Caco-2 (cell line): ENCODE results near the gene CD63. TPM values are rescaled to one million over a fixed set of nuclear protein-coding genes. Genes with fewer than 3 reads are reported as not detected.

ENCODE experiments used
- BruUV-seq: library from RNA; stranded (reverse); fragments of 400-500 nt; replicated peaks from 2 replicates; lab custom pipeline; 2021; lab: Mats Ljungman, UMichigan
- CTCF ChIA-PET: fragments of 300-600 bp; sonication (Branson Sonifier 250); formaldehyde crosslinking; loops from one replicate; lab custom pipeline; 2022; ENCODE audit warnings: antibody characterized with exemption; lab: Charles Lee
- POLR2A ChIA-PET: fragments of 300-600 bp; sonication (Branson Sonifier 250); formaldehyde crosslinking; loops from one replicate; lab custom pipeline; 2022; ENCODE audit warnings: antibody characterized with exemption; lab: Charles Lee
- DNase-seq, 2 experiments: peaks; one replicate each; pipeline versions ENCODE4 v3.0.0 to v3.0.0-alpha.2; 2020 to 2022
- H3K27me3 ChIP-seq: replicated peaks from 2 replicates; pipeline ENCODE4 v1.6.0; 2011; ENCODE audit warnings: low read length; ENCODE audit not compliant: control insufficient read depth, insufficient read depth
- H3K36me3 ChIP-seq: 2 replicates; pipeline ENCODE4 v1.5.1; 2011; ENCODE audit warnings: low read length; ENCODE audit not compliant: control insufficient read depth, insufficient read depth
- H3K4me1 ChIP-seq: fragments of 250-450 bp; sonication (Bioruptor Pico); 2 replicates; pipeline ENCODE4 v1.5.1; 2020; ENCODE audit warnings: mild to moderate bottlenecking
- H3K4me3 ChIP-seq: 2 replicates; pipeline ENCODE4 v1.5.1; 2011; ENCODE audit warnings: low read depth, mild to moderate bottlenecking, control low read depth, low read length
- H3K9me3 ChIP-seq: fragments of 250-450 bp; sonication (Bioruptor Pico); 2 replicates; pipeline ENCODE4 v1.5.1; 2020; ENCODE audit warnings: mild to moderate bottlenecking, moderate library complexity
- H3K27ac Mint-ChIP-seq: one replicate; pipeline ENCODE4 v1.8.0; 2022; ENCODE audit warnings: mixed read lengths; ENCODE audit not compliant: unreplicated experiment
- H3K27me3 Mint-ChIP-seq: one replicate; pipeline ENCODE4 v1.8.0; 2022; ENCODE audit warnings: mixed read lengths; ENCODE audit not compliant: insufficient read depth, unreplicated experiment
- H3K36me3 Mint-ChIP-seq: one replicate; pipeline ENCODE4 v1.8.0; 2022; ENCODE audit warnings: mild to moderate bottlenecking, mixed read lengths; ENCODE audit not compliant: insufficient read depth, unreplicated experiment
- H3K4me1 Mint-ChIP-seq: one replicate; pipeline ENCODE4 v1.8.0; 2022; ENCODE audit warnings: low read depth, mixed read lengths; ENCODE audit not compliant: unreplicated experiment
- H3K4me3 Mint-ChIP-seq: one replicate; pipeline ENCODE4 v1.8.0; 2022; ENCODE audit warnings: mild to moderate bottlenecking, moderate library complexity, mixed read lengths; ENCODE audit not compliant: unreplicated experiment
- H3K9me3 Mint-ChIP-seq: one replicate; pipeline ENCODE4 v1.8.0; 2022; ENCODE audit warnings: mixed read lengths; ENCODE audit not compliant: unreplicated experiment
- intact Hi-C: fragments of 100-400 bp; cut with micrococcal nuclease; formaldehyde crosslinking; loops from one replicate; pipeline ENCODE4 v1.10.0; 2022; ENCODE audit not compliant: unreplicated experiment
- total RNA-seq: library from RNA; stranded (reverse); gene quantifications from 2 replicates; pipeline ENCODE4 v1.2.3, GENCODE V29; 2022
- TF ChIP-seq, protein P1 (sequence below), 2 experiments: fragments of 200-600 bp in 1 of 2; IDR thresholded peaks; 1 replicate in 1 of 2; 2 replicates in 1 of 2; pipeline versions ENCODE4 v1.5.1 to v1.8.0; 2011 to 2022; ENCODE audit warnings: antibody characterized with exemption in 1 of 2, control low read depth in 1 of 2, inconsistent platforms in 1 of 2, low read depth in 1 of 2, low read length in 1 of 2, mild to moderate bottlenecking in 1 of 2, moderate library complexity in 1 of 2; ENCODE audit not compliant: insufficient read depth in 1 of 2, severe bottlenecking in 1 of 2, unreplicated experiment in 1 of 2

The CD63 gene
- total RNA-seq, 1 experiment from 2014 or later, result 947 TPM

DNA sequence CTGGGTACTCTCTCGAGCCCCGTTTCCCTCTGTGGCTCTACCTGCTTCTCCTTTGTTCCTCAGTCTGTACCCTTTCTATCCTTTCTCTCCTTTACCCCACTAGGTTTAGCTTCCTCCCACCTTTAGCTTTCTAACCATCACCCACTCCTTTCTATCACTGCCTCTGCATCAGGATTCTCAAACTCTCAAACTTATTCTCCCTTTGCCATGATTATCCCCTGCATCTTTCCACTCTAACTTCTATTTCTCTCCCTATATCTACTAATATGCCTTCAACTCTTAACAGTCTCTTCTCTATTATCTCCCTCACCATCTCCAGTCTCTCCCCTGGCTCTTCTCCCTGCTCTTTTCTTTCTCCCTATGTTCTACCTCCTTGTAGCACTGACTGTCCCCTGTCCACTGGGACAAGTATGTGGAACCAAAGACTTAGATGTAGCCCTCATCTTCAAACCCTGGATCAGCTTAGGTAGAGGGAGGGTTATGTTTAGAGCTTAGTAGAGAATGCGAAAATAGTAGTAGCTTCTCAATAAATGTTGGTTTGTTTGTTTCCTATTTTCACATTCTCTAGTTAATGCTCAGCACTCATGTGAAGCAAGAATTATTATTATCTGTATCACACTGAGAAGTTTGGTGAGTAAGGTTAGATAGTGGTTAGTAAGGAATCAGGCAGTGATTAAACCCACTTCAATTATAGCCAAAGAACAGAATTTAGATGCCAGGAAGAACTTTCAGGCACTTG lies 17.5 kb upstream of the CD63 start:
- Mint-ChIP-seq H3K4me1 (peaks cover 21% of the 10 kb centered on the region), H3K36me3 (peaks cover 22% of the 10 kb centered on the region), H3K4me3 (peak overlapping the region; percentile 43), H3K27ac (peak overlapping the region; percentile 33), H3K27me3 (no peaks in the 10 kb centered on the region), H3K9me3 (no peaks in the 10 kb centered on the region)
- Histone ChIP-seq H3K9me3 (no peaks in the 10 kb centered on the region), H3K4me3 (no peak overlapping the region), H3K36me3 (peaks cover 2% of the 10 kb centered on the region; the same call in 1 of the 2 replicates), H3K27me3 (no peaks in the 10 kb centered on the region), H3K4me1 (peaks cover 14% of the 10 kb centered on the region)
- TF ChIP-seq, protein P1, sequence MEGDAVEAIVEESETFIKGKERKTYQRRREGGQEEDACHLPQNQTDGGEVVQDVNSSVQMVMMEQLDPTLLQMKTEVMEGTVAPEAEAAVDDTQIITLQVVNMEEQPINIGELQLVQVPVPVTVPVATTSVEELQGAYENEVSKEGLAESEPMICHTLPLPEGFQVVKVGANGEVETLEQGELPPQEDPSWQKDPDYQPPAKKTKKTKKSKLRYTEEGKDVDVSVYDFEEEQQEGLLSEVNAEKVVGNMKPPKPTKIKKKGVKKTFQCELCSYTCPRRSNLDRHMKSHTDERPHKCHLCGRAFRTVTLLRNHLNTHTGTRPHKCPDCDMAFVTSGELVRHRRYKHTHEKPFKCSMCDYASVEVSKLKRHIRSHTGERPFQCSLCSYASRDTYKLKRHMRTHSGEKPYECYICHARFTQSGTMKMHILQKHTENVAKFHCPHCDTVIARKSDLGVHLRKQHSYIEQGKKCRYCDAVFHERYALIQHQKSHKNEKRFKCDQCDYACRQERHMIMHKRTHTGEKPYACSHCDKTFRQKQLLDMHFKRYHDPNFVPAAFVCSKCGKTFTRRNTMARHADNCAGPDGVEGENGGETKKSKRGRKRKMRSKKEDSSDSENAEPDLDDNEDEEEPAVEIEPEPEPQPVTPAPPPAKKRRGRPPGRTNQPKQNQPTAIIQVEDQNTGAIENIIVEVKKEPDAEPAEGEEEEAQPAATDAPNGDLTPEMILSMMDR (IDR thresholded peaks at IDR 0.05; ENCODE audit: insufficient read depth in 1 of 2, low read depth in 1 of 2, low read length in 1 of 2, severe bottlenecking in 1 of 2, unreplicated experiment in 1 of 2), result no peak
- DNase-seq, result no peak
- intact Hi-C loops, result loop anchor here (10.0 kb wide), 1 partner anchor 368 kb away; the partner anchor contains the start of genes RPL41 and ZC3H10
- BruUV-seq, result no TSS peak
- CTCF ChIA-PET, result interaction anchor here (2.0 kb wide), 1 partner anchor 8 kb away, joined by 6 read pairs; no protein-coding TSS in a partner anchor
- POLR2A ChIA-PET, result no interaction called here

DNA sequence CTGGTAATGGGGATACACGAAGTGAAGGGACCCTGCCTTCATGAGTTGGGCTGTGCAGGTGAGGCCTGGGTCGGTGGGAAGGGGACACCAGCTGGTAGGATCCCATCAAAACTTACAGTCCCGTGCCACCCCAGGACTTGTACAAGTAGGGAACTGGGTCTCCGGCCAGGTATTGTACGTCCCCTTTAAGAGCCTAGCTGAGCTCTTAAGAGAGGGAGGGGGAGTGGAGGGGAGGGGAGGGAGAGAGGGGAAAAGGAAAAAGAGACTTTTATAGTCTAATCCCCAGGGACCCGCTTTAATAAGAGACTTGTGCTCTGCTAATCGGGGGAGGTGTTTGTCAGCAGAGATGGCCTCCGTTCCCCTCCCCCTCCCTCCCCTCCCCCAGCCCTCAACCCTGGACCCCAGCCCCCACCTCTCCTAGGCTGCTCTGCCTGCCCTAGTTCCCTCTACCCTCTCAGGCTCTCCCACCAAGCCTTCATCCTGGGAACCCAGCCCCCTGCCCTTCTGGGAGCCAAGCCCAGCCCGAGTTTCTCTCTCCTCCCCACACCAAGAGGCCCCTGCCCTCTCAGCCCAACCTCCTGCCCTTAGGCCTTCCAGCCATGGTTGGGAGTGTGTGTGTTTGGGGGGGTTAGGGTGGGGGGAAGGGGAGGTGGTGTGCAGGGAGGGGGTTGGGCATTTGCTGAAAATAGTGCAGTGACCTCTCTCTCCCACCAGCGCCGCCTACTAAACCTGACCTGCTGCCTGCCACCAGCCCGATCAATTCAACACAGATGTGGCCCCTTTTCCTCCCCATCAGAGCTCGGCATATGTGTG lies 16.8 kb upstream of the CD63 start:
- POLR2A ChIA-PET, result no interaction called here
- Histone ChIP-seq H3K9me3 (no peaks in the 10 kb centered on the region), H3K4me1 (peaks cover 14% of the 10 kb centered on the region), H3K27me3 (no peaks in the 10 kb centered on the region), H3K36me3 (peaks cover 2% of the 10 kb centered on the region; the same call in 1 of the 2 replicates), H3K4me3 (no peak overlapping the region)
- H3K4me3 Mint-ChIP-seq, result peak overlapping the region; percentile 80
- no TSS peak for BruUV-seq
- TF ChIP-seq, protein P1 (IDR thresholded peaks at IDR 0.05; ENCODE audit: insufficient read depth in 1 of 2, low read depth in 1 of 2, low read length in 1 of 2, severe bottlenecking in 1 of 2, unreplicated experiment in 1 of 2), result no peak
- peaks cover 16% of the 10 kb centered on the region for H3K36me3 Mint-ChIP-seq
- intact Hi-C loops, result loop anchor here (2.0 to 10.0 kb wide), 2 partner anchors 43 to 369 kb away; partner anchors contain the start of genes RPL41 and ZC3H10
- no peaks in the 10 kb centered on the region for H3K27me3 Mint-ChIP-seq
- DNase-seq, result no peak
- CTCF ChIA-PET, result interaction anchor here (1.1 to 2.0 kb wide), 2 partner anchors 52 to 64 kb away, joined by 3 to 6 read pairs; a partner anchor contains a TSS
- H3K27ac Mint-ChIP-seq, result peak overlapping the region; percentile 33
- no peaks in the 10 kb centered on the region for H3K9me3 Mint-ChIP-seq
- H3K4me1 Mint-ChIP-seq, result peaks cover 21% of the 10 kb centered on the region
